Pancreas (tissue), 10 donors: ENCODE data around the gene REPS2. TPM values are rescaled to one million over a fixed set of nuclear protein-coding genes. Genes with fewer than 3 reads are reported as not detected.

Experiments
- ATAC-seq, 4 donors: fragments of 200-7000 bp; cut with Tn5 transposase; one replicate each; pipeline versions ENCODE4 v1.8.0 to v1.9.1; 2020; ENCODE audit warnings: mild to moderate bottlenecking in 4 of 4, moderate library complexity in 4 of 4
- DNase-seq, 6 donors: peaks; one replicate each; pipeline ENCODE4 v3.0.0-alpha.2; 2020
- FAIRE-seq: peaks from 2 replicates; lab custom pipeline; 2012; peaks lifted over from hg19 to GRCh38; lab: Jason Lieb, UNC
- H3K27ac ChIP-seq, 4 donors: fragments of 200-600 bp; sonication (generic); 1 replicate in 3 of 4; 2 replicates in 1 of 4; pipeline versions ENCODE4 v1.5.0 to v1.8.0; 2020
- H3K27me3 ChIP-seq, 4 donors: fragments of 200-600 bp; one replicate each; pipeline ENCODE4 v1.8.0; 2021
- H3K36me3 ChIP-seq, 3 donors: fragments of 200-600 bp; sonication (generic) in 1 of 3; one replicate each; pipeline versions ENCODE4 v1.5.0 to v1.8.0; 2020 to 2021
- H3K4me1 ChIP-seq, 3 donors: fragments of 200-600 bp; one replicate each; pipeline ENCODE4 v1.8.0; 2021
- H3K4me3 ChIP-seq, 4 donors: fragments of 200-600 bp; sonication (generic) in 2 of 4; one replicate each; pipeline versions ENCODE4 v1.5.0 to v1.8.0; 2020 to 2021
- H3K9me3 ChIP-seq, 4 donors: fragments of 200-600 bp; one replicate each; pipeline ENCODE4 v1.8.0; 2021
- CTCF ChIP-seq, 4 donors: fragments of 200-600 bp; sonication (generic) in 3 of 4; IDR thresholded peaks; one replicate each; pipeline versions ENCODE4 v1.5.0 to v1.8.0; 2021; ENCODE audit warnings: antibody characterized with exemption in 4 of 4
- WGBS, 2 donors: extraction: QIAGEN DNeasy Blood & Tissue Kit; methylation state at CpG; one replicate each; pipeline ENCODE4 v1.1.7; 2013; 5-methylcytosine and 5-hydroxymethylcytosine counted together
- intact Hi-C, 3 donors: fragments of 100-400 bp; cut with DNase I; formaldehyde crosslinking; loops; one replicate each; pipeline versions ENCODE4 v1.11.1 to v1.14.2; 2022
- polyA plus RNA-seq, 2 donors: library from polyadenylated mRNA; stranded (reverse); fragments of 200-250 nt; gene quantifications; one replicate each; pipeline ENCODE4 v1.2.3, GENCODE V29; 2013
- total RNA-seq, 6 donors: library from RNA; stranded (reverse); fragmentation: NEBNext Ultra II Directional in 4 of 6; extraction: Animal tissue kit (Norgen Biotek cat#: 25700) in 4 of 6; gene quantifications; one replicate each; pipeline versions ENCODE4 v1.2.1 to v1.2.4, GENCODE V29; 2021 to 2023
- donor health status: healthy with polysubstance abuse.
- donor health status: DM: no; HTN: no; CAD: no; lungs with moderate emphysema.
- donor health status: DM: no; HTN: no; CAD: no.
- donor health status: control.
- donor health status: control.
- donor health status: Bipolar disorder and iron deficiency.
- donor health status: DM: yes; HTN: yes; CAD: no.
- donor health status: DM: no; HTN: no; CAD: no.
- donor health status: DM: no; HTN: no; CAD: no.
- donor health status: DM: yes; HTN: yes; CAD: no.

Gene REPS2
- total and polyA plus RNA-seq, 8 donors: 5.2 to 29.3 (median 15.3) TPM

GRCh38 chrX:17081511-17081910, 135.1 kb downstream of the REPS2 start:
- Histone ChIP-seq H3K36me3 (peaks cover 0 to 8% (median 0%) of the 10 kb centered on the region in 3 donors), H3K27ac (no peak overlapping the region), H3K27me3 (no peaks in the 10 kb centered on the region), H3K9me3 (no peaks in the 10 kb centered on the region), H3K4me1 (no peaks in the 10 kb centered on the region), H3K4me3 (no peak overlapping the region)
- no peak for TF ChIP-seq CTCF (IDR thresholded peaks at IDR 0.05)
- FAIRE-seq (no peak), DNase-seq (no peak), ATAC-seq (peak in 2 of 4 donors; percentile 16 to 26)
- intact Hi-C loops: no loop called here
- 70 to 76% methylated on average over 3 of the region's 3 CpGs for WGBS, 2 donors

DNA sequence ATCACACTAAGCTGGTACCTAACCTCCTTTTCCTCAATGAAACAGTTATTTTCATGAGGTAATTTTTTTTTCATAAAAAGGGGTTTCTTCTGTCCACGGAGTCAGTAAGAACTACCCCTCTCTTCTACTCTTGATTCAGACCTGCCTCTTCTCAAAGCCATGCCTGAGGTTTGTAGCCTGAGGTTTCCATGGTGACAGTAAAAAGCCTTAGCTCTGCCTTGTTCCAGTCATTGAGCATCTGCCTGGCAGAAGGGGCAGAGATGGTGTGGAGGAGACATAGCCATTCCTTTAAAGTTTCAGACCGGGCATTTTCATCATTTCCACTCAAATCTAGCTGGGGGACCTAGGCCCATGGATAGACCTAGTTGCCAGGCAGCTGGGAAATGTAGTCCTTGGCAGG, 135.5 kb downstream of the REPS2 start:
- no peaks in the 10 kb centered on the region for H3K4me1 ChIP-seq
- DNase-seq (no peak), FAIRE-seq (peak; percentile 68), ATAC-seq (peak in 1 of 4 donors; percentile 44)
- H3K27ac ChIP-seq: no peak overlapping the region
- intact Hi-C loops: no loop called here
- H3K27me3 ChIP-seq: no peaks in the 10 kb centered on the region
- WGBS, 2 donors: 45 to 94% methylated on average over 2 of the region's 2 CpGs
- H3K9me3 ChIP-seq: no peaks in the 10 kb centered on the region
- H3K36me3 ChIP-seq: peaks cover 0 to 8% (median 0%) of the 10 kb centered on the region in 3 donors
- TF ChIP-seq CTCF (IDR thresholded peaks at IDR 0.05): no peak
- H3K4me3 ChIP-seq: no peak overlapping the region

DNA sequence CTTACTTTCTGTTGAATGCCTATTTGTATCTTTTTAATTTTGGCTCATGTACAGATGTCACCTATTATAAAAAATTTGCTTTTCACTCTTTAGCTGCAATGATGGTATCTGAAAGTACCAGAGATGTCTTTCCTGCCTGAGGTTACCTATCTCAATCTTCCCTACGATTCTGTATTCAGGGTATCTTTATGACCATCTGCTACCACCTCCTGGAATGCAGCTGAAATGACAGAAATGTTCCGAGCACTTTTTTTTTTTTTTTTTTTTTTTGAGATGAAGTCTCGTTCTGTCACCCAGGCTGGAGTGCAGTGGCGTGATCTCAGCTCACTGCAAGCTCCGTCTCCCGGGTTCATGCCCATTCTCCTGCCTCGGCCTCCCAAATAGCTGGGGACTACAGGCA, 136.4 kb downstream of the REPS2 start:
- no peak for DNase-seq
- intact Hi-C loops: no loop called here

DNA sequence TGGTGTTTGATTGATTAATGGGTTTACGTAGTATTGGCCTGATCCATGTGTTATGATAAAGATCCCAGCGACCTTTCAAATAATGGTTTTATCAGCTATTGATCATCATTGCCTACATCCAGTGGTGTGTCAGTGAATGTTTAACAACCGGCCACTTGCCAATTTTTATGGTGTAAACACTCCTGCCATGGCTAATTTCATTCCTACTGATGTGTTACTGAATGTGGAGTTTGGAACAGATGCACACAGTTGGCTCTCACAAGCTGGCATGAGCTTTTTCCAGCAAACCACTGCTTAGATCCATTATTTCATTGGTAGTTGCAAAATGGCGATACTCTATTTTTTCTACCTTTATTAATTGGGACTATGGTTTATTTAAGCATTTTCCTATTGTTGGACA, 139.9 kb downstream of the REPS2 start:
- ATAC-seq (no peak), FAIRE-seq (no peak), DNase-seq (no peak)
- Histone ChIP-seq H3K27me3 (peaks cover 0 to 9% (median 0%) of the 10 kb centered on the region in 4 donors), H3K9me3 (no peaks in the 10 kb centered on the region), H3K36me3 (no peaks in the 10 kb centered on the region), H3K4me1 (no peaks in the 10 kb centered on the region), H3K27ac (no peak overlapping the region), H3K4me3 (no peak overlapping the region)
- intact Hi-C loops: no loop called here
- no peak for TF ChIP-seq CTCF (IDR thresholded peaks at IDR 0.05)
- WGBS, 2 donors: 57 to 77% methylated on average over 4 of the region's 4 CpGs

More for the DNA sequence above, 136.4 kb downstream of the REPS2 start:
- FAIRE-seq (no peak), ATAC-seq (peak in 2 of 4 donors; percentile 40 to 69)
- Histone ChIP-seq H3K36me3 (peaks cover 0 to 2% (median 0%) of the 10 kb centered on the region in 3 donors), H3K4me1 (no peaks in the 10 kb centered on the region), H3K27ac (no peak overlapping the region), H3K27me3 (no peaks in the 10 kb centered on the region), H3K9me3 (no peaks in the 10 kb centered on the region), H3K4me3 (no peak overlapping the region)
- TF ChIP-seq CTCF (IDR thresholded peaks at IDR 0.05): no peak
- WGBS, 2 donors: 46 to 56% methylated on average over 7 of the region's 7 CpGs

- no peaks in the 10 kb centered on the region for H3K9me3 ChIP-seq
- H3K27me3 ChIP-seq: no peaks in the 10 kb centered on the region
- intact Hi-C loops: no loop called here
- no peaks in the 10 kb centered on the region for H3K36me3 ChIP-seq
- no peak overlapping the region for H3K4me3 ChIP-seq
- no peaks in the 10 kb centered on the region for H3K4me1 ChIP-seq
- no peak overlapping the region for H3K27ac ChIP-seq
- ATAC-seq (no peak), FAIRE-seq (no peak), DNase-seq (no peak)
- TF ChIP-seq CTCF (IDR thresholded peaks at IDR 0.05): no peak
Measured at GRCh38 chrX:17095161-17095560, 148.7 kb downstream of the REPS2 start.
